ENCODE measurements around the gene IGFLR1. TPM values are rescaled to one million over a fixed set of nuclear protein-coding genes. Genes with fewer than 3 reads are reported as not detected.

IGFLR1 gene
- total and polyA plus RNA-seq, 4 donors = 7.0 to 59.7 (median 31.2) TPM

- H3K9ac ChIP-seq (ENCODE audit: low read depth in 1 of 2, low read length in 2 of 2) = peak within 1 kb of the TSS; percentile 32 to 80
- DNase-seq (ENCODE audit: low spot score) = peak; percentile 90
- peak within 1 kb of the TSS; percentile 90 to 98 (median 91) for H3K4me3 ChIP-seq (ENCODE audit: low read depth in 1 of 3, low read length in 3 of 3)
- peaks cover 12 to 34% (median 25%) of the 10 kb centered on the region in 4 donors for H3K4me1 ChIP-seq (ENCODE audit: control insufficient read depth in 4 of 4, insufficient read depth in 4 of 4, low read length in 3 of 4)
- no peaks in the 10 kb centered on the region for H3K9me3 ChIP-seq (ENCODE audit: control insufficient read depth in 4 of 4, low read length in 3 of 4)
- 1% methylated on average over 109 of the region's 109 CpGs for WGBS
- H3K27me3 ChIP-seq (ENCODE audit: control insufficient read depth in 4 of 4, insufficient read depth in 4 of 4, low read length in 3 of 4) = no peaks in the 10 kb centered on the region
- TF ChIP-seq GABPA (IDR thresholded peaks at IDR 0.05 in 1 of 2, conservative IDR thresholded peaks at IDR 0.05 in 1 of 2) (peak in 1 of 2 donors; percentile 81), JUND (IDR thresholded peaks at IDR 0.05) (no peak), TAF1 (conservative IDR thresholded peaks at IDR 0.05) (no peak), CTCF (IDR thresholded peaks at IDR 0.05; ENCODE audit: low read depth, low read length, missing input control) (no peak)
- peaks cover 11 to 19% (median 14%) of the 10 kb centered on the region in 4 donors for H3K36me3 ChIP-seq (ENCODE audit: control insufficient read depth in 4 of 4, insufficient read depth in 3 of 4, low read depth in 1 of 4, low read length in 3 of 4)
- H3K27ac ChIP-seq (ENCODE audit: low read depth in 1 of 2, low read length in 2 of 2) = peak within 1 kb of the TSS; percentile 75 to 86
Measured at GRCh38 chr19:35717665-35718344, 24.4 kb downstream of the IGFLR1 start, which contains the start of gene KMT2B. Gene KMT2B (plus strand): TSS chr19:35718003. CDS start chr19:35718019, 16 bp downstream.

GRCh38 chr19:35716801-35717664 lies 25.2 kb downstream of the IGFLR1 start:
- under 1% methylated on average over 77 of the region's 77 CpGs for WGBS

More at GRCh38 chr19:35716801-35717664, 25.2 kb downstream of the IGFLR1 start:
- Histone ChIP-seq H3K4me1 (ENCODE audit: control insufficient read depth in 4 of 4, insufficient read depth in 4 of 4, low read length in 3 of 4) (peaks cover 12 to 34% (median 25%) of the 10 kb centered on the region in 4 donors), H3K4me3 (ENCODE audit: low read depth in 1 of 3, low read length in 3 of 3) (peak overlapping the region; percentile 69 to 91 (median 90)), H3K27me3 (ENCODE audit: control insufficient read depth in 4 of 4, insufficient read depth in 4 of 4, low read length in 3 of 4) (no peaks in the 10 kb centered on the region), H3K9me3 (ENCODE audit: control insufficient read depth in 4 of 4, low read length in 3 of 4) (no peaks in the 10 kb centered on the region), H3K9ac (ENCODE audit: low read depth in 1 of 2, low read length in 2 of 2) (peak overlapping the region in 1 of 2 donors; percentile 84), H3K27ac (ENCODE audit: low read depth in 1 of 2, low read length in 2 of 2) (peak overlapping the region; percentile 75 to 86), H3K36me3 (ENCODE audit: control insufficient read depth in 4 of 4, insufficient read depth in 3 of 4, low read depth in 1 of 4, low read length in 3 of 4) (peaks cover 4 to 11% (median 9%) of the 10 kb centered on the region in 4 donors)
- DNase-seq (ENCODE audit: low spot score) = peak; percentile 87
- TF ChIP-seq ZBTB33 (IDR thresholded peaks at IDR 0.05) = no peak
- peak; percentile 52 for TF ChIP-seq SP1 (IDR thresholded peaks at IDR 0.05)
- peak; percentile 80 to 83 for TF ChIP-seq RAD21 (IDR thresholded peaks at IDR 0.05)
- TF ChIP-seq FOXA2 (IDR thresholded peaks at IDR 0.05) = no peak
- TF ChIP-seq FOXA1 (IDR thresholded peaks at IDR 0.05) = no peak
- TF ChIP-seq YY1 (IDR thresholded peaks at IDR 0.05) = peak; percentile 53
- TF ChIP-seq TAF1 (conservative IDR thresholded peaks at IDR 0.05) = peak; percentile 6
- peak in 1 of 2 donors; percentile 19 for TF ChIP-seq RXRA (IDR thresholded peaks at IDR 0.05)
- TF ChIP-seq JUND (IDR thresholded peaks at IDR 0.05) = no peak
- TF ChIP-seq GABPA (IDR thresholded peaks at IDR 0.05 in 1 of 2, conservative IDR thresholded peaks at IDR 0.05 in 1 of 2) = no peak
- no peak for TF ChIP-seq HNF4G (IDR thresholded peaks at IDR 0.05)
- TF ChIP-seq MAX (IDR thresholded peaks at IDR 0.05) = peak; percentile 49
- TF ChIP-seq EGR1 (IDR thresholded peaks at IDR 0.05; ENCODE audit: low read depth in 2 of 2) = peak; percentile 89 to 92
- TF ChIP-seq CTCF (IDR thresholded peaks at IDR 0.05; ENCODE audit: low read depth, low read length, missing input control) = peak; percentile 79
- no peak for TF ChIP-seq HNF4A (conservative IDR thresholded peaks at IDR 0.05)
- TF ChIP-seq NR2F2 (IDR thresholded peaks at IDR 0.05) = peak; percentile 12
- TF ChIP-seq REST (IDR thresholded peaks at IDR 0.05) = peak; percentile 79
- no peak for TF ChIP-seq ATF3 (IDR thresholded peaks at IDR 0.05)

Measured in liver (tissue), 9 donors.